ENCODE results near the gene CLOCK.

CLOCK gene

DNA sequence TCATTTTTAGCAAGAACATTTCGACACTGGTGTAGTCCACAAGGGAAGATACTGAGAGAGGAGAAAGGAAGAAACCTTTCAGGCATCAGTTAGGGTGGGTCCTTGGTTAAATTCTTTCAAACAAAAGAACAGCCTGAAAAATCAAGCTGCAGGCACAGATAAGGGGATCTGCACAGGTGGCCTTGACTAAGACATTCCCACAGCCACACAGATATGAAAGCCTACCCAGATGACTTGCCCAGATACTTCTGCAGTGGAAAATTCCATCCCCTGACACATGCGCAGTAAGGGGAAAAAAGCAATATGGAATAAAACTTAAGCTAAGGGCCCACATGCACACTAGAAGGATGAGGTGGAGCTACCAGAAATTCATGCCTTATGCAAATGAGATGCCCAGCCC lies 159.9 kb downstream of the CLOCK start:
- DNase-seq (ENCODE audit: extremely low read depth in 1 of 2, low read depth in 1 of 2), result no peak

DNA sequence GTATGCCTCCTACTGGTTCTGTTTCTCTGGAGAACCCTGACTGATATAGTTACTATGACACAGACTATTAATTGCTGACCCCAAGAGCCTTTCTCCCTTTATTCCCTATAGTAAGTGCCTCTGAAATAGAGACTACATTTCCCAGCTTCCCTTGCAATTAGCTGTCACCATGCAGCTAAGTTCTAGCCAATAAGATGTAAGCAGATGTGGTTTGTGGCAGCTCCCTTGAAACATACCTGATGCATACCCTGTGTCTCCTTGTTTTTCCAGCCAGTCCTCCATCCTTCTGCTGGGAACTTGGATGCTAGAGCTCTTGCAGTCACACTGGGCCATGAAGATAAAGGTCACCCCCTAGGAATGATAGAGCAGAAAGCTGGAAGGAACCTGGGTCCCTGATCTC lies 160.6 kb downstream of the CLOCK start:
- no peak for DNase-seq (ENCODE audit: extremely low read depth in 1 of 2, low read depth in 1 of 2)

DNA sequence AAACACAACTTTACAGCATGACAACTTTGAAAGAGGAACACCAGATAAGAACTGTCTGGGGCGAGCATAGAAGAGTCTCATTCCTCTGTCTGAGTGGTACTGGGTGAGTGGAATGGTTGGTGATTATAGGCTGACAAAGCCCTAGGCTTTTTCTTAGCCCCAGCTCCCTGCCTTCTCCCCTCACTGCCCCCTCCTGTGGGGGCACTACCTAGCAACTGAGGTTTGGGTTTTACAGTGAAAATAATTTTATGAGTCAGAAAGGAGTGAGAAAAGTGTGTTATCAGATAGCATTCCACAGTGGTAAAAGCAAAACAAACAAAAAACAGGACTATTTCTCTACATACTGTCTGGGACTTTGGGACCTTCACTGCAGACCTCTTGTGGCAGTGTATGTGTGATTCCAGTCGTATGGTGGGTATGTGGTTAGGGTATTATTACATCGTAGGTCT lies 161.5 kb downstream of the CLOCK start:
- no peak for DNase-seq (ENCODE audit: extremely low read depth in 1 of 2, low read depth in 1 of 2)

DNA sequence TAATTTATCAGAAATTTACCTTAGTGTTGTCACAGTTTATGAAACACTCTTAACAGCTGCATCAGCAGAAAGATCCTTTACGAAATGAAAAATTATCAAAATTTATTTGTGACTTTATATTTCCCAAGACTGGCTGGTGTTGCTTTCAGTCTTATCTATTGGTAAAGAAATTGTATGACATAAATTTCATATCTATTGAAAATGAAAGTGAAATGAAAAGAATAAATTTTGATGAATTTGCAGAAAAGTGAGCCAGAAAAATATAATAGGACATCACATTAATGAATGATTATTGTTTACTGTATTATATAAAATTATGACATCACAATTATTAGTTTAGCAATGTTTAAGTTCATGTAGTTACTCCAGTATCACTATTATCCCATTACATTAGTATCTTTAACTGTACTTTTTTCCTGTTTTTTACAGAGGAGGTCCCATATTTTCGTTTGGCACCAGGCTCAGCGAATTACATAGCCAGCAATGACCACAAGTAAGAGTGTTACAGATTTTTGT lies 164.2 kb downstream of the CLOCK start:
- DNase-seq (ENCODE audit: extremely low read depth in 1 of 2, low read depth in 1 of 2), result no peak

DNA sequence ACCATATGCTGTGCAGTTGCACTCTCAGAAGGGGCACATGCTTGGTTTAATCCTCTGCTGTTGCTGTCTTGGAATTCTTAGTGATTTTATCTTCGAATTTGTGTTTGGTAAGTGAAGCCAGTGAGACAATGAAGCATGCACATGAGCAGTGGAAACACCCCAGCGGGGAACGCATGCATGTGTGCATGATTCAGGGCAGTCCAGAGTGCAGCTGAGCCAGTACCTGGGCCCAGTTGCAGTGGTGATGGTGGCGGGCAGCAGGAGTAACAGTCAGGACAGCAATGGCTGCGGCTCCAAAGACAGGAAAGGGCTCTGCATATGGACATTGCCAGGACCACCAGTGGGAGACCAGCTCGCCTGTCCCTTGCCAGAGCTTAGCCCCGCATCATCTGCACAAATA lies 165.2 kb downstream of the CLOCK start:
- DNase-seq (ENCODE audit: extremely low read depth in 1 of 2, low read depth in 1 of 2), result no peak

DNA sequence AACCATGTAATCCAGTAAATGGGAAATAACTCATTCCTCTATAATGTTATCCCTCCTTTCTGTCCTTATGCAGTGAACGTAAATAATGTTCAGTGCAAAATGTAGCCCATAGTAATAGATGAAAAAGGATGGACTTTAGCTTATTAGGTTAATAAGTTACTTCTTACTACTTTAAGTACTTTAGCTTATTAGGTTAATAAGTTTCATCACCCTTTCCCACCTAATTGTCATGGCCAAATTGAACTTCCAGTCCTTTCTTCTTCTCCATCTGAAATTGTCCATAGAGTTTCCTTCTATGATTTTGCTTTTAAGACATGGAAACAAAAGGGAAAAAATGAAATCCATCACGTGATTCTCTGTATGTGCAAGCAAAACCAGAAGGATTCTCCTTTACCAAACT lies 166.1 kb downstream of the CLOCK start:
- DNase-seq (ENCODE audit: extremely low read depth in 1 of 2, low read depth in 1 of 2), result no peak

DNA sequence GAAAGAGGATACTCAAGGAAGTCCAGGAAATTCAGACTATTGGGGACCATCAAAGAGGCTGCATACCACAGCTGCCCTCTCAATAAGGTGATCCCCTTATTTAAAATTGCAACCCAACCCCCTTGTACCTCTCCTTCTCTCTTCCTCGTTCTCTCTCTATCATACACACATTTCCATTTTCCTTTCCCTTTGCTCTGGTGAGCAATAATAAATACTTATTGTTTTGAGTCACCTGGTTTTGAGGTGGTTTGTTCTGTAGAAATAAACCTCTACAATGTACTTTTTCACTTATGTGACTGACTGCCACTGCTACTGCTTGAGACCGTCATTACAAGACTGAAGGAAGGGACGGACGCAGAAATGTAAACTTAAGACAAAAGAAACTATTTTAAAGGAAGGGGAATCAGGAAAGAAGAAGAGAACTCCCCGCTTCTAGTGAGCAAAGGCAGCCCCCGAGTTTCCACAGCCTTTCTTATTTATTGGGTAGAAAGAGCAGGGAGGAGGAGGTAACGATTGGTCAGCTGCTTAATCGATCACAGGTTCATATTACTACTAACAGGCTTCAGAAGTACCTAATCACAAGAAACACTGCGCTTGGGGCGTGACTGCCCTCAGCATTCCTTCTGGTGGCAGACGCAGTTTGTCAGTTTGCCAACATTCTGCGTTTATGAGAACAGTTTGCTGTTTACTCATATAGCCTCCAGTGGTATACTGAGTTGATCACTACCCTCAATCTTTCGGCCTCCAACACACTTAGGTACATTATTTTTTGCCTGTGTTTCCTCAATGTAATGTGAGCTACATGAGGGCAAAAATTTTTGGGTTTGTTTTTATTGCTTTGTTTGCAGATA lies 167.9 kb downstream of the CLOCK start:
- no peak for DNase-seq (ENCODE audit: extremely low read depth in 1 of 2, low read depth in 1 of 2)

Data from activated CD8-positive, alpha-beta memory T cell treated with anti-CD3 and anti-CD28 coated beads for 1 hour (primary cell).